GM21786 (cell line): ENCODE measurements around the gene ZSCAN20.
A peak's percentile ranks its signal among the peaks of the same experiment; 100 is the strongest.

Experiments
- ATAC-seq: cut with Tn5 transposase; IDR thresholded peaks from one replicate; pipeline ENCODE4 v1.9.1; 2021; ENCODE audit not compliant: unreplicated experiment

ZSCAN20 gene

GRCh38 chr1:33472269-33472980, at the start of gene ZSCAN20:
Gene ZSCAN20, plus strand, starts transcription at chr1:33472645. Its CDS starts 6,644 bp downstream, at chr1:33479289.
- peak; percentile 90 for ATAC-seq

DNA sequence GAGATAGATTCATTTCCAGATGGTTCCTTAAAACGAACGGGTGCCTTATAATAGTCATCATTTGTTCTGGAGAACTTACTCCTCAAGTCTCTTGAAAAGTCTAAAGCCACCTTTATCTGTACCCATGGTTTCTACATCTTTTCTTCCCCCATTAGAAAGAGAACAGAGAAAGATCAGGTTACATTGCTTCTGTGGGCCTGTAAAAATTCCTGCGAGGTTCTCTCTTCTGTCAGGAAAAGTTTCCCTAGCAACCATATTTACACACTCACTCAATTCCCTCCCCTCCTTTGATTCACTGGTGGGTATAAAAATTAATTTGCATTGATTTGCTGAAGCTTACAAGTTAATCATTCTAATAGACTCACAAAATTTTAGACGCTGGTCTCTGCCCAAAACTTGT, 48.2 kb upstream of the ZSCAN20 start:
- ATAC-seq, result no peak

DNA sequence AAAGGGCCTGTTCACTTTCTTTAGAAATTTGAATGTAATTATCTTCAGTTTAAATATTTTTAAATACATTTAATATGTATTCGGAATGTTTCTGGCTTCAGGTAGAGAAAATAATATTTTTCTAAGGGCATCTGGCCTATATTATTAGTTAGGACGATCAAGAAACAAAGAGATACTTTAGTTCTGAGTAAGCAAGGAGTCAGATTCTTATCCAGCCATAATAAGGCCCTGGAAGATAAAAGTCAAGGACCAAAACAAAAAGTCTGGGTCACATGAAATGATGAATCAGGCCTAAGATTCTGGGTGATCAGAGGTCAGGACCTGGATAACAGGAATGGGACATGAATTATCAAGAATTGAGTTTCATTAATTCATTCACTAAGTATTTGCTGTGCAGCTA, 47.8 kb upstream of the ZSCAN20 start:
- ATAC-seq, result no peak

GRCh38 chr1:33425900-33426299, 46.5 kb upstream of the ZSCAN20 start:
- ATAC-seq, result no peak

DNA sequence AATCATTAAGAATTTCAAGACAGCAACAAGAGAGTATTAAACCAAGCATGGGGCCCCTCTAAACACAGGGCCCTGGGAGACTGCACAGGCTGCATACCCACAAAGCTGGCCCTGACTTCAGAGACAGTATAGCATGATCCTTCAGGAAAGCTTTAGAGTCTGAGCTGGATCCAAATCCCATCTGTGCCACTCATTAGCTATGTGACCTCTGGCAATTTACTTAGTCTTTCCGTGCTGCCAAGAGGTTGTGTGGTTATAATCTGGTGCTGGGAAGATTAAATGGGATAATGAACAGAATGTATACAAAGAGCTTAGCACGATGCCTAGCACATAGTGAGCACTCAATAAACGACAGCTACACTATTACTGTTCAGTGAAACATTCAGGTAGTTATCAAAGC, 45.5 kb upstream of the ZSCAN20 start:
- ATAC-seq, result no peak

- ATAC-seq, result no peak
These were observed 43.8 kb upstream of the ZSCAN20 start for GRCh38 chr1:33428661-33429060.

GRCh38 chr1:33429332-33429731, 43.1 kb upstream of the ZSCAN20 start:
- no peak for ATAC-seq

DNA sequence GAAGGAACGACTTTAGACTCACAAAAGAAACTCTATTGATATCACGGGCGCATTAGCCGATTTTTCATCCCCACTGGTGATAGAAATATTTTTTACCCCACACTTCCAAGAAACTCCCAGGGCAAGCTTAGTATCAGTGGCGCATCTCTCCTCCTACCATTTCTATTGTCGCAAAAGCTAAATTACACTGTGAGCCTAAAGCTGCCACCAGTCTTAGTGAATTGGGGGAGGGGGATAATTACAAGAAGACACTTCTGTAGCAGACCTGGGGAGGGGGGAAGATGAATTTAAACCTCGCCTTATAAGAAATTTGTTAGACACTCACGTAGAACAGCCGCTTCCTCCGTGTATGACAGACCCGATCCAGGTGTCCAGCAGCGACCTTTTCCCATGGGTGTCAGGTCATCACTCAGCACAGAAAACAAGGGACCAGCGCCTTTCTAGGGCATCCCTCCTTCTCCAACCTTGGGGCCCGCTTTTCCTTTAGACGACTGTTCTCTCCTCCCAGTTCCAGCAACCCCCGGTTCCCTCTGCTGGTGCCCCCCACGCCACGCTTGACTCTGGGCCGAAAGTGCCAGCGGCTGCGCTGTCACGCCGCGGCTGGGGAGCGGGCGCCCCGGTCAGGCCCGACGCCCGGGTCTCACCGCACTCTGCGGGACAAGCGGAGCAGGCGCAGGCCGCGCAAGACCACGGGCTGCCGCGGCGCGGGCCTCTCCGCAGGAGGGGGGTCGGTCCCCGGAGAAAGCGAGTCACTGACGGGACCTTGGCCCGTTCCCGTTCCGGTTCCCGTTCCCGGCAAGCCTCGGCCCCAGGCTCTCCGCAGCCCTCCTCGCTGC, 42.4 kb upstream of the ZSCAN20 start:
- no peak for ATAC-seq

DNA sequence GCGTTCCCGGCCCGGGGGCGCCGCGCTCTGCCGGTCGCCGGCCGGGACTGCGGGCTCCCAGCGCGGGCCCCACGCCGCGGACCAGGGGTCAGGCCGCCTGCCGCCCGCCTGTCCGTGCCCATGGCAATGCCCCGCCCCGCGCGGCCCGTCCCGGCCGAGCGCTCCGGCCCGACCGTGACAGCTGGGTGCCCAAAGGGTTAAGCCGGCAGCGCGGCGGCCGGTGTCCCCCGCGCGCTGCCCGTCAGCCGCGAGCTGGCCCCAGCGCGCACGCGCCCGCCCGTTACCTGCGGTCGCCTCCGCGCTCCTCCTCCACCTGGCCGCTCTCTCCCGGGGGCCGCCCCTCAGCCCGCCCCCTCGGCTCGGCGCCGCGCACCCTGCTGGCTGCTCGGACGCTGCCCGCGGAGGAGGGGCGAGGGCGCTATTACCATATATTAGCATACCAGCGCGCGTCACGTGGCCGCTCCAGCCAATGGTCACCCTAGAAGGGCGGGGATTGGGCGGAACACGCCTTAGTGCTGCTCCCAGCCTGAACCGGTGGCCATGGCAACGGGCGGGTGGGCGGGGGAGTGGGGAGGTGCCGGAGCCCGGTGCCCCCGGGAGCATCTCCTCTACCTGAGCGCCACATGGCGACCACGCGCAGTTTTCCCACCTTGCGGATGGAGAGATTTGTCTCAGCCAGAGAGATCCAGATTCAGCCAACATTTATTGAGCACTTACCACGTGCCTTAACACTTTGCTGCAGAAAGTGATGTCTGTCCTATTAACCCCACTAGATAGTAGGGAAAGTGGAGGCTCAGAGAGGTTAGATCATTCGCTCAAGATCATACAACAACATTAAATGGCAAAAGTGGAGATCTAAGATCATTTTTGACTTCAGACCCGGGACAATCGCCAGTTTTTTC, 41.5 kb upstream of the ZSCAN20 start, which contains the start of gene PHC2:
PHC2 (minus strand) TSS at position 404 of the 902 bp plus-strand sequence. CDS start 55,556 bp downstream, outside the sequence.
- peak; percentile 90 for ATAC-seq

DNA sequence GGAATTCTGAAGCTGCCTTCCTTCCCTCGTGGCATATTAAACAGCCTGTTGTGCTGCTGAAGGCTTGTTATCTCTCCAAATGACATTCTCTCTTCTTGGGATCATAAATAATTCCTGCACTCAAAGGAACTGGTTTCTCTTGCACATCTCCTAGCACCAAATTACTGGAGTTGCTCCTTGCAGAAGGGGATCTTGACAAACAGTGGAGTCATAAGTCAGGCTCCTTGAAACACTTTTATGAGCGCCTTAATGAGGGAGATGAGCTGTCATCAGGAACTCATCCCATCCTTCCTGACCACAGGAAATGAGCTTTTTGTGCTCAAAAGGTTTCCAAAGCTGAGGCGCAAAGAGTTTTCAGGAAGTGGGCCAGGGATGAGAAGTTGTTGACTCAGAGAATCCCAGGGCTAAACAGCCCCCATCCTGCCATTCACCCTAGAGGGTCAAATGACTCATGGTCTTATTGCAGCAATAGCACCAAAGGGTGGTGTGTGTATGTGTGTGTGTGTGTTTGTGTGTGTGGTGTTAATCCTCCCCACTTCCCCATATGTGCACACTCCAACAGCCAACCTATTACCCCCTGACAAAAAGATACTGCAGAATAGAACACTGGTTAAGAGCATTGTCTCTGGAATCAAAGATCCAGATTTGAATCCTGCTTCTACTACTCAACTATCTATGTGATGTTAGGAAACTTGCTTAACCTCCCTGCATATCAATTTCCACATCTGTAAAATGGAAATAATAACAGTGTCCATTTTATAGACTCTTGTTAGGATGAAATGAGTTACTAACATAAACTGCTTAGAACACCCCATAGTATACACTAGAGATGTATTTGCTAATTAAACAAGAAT, 38.7 kb upstream of the ZSCAN20 start:
- no peak for ATAC-seq

GRCh38 chr1:33434363-33434750, 38.1 kb upstream of the ZSCAN20 start:
- ATAC-seq, result no peak

GRCh38 chr1:33435096-33435820, 37.2 kb upstream of the ZSCAN20 start:
- ATAC-seq, result no peak

DNA sequence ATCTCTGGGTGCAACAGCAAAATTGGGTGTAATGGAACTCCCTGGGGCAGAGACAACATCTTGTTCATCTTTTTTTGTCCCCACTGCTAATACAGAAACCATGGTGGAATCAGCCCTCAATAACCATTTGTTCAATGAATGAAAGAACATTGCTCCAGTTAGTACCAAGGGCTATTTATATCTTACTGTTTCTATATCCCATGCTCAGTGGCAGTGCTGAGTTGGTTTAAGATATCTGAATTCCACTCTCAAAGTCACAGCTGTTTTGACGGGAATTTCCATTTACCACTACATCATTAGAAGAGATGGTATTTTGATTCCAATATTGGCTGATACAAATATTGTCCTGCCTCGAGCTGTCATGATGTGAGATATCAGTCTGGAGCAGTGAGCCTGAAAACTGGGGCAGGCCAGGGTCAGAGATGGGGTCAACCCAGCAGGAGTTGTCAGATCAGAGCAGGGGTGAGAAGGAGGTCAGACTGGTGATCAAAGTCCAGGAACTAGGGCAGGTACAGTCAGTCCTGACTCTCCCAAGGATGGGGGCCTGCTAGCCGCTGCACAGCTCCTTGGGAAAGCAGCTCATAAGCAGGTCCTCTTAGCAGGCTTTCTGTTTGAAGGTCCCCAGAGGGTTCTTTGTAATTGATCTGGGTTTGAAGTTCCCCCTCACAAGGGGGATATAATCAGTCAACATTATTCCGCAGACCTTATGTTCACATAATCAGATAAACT, 35.7 kb upstream of the ZSCAN20 start:
- ATAC-seq, result no peak

DNA sequence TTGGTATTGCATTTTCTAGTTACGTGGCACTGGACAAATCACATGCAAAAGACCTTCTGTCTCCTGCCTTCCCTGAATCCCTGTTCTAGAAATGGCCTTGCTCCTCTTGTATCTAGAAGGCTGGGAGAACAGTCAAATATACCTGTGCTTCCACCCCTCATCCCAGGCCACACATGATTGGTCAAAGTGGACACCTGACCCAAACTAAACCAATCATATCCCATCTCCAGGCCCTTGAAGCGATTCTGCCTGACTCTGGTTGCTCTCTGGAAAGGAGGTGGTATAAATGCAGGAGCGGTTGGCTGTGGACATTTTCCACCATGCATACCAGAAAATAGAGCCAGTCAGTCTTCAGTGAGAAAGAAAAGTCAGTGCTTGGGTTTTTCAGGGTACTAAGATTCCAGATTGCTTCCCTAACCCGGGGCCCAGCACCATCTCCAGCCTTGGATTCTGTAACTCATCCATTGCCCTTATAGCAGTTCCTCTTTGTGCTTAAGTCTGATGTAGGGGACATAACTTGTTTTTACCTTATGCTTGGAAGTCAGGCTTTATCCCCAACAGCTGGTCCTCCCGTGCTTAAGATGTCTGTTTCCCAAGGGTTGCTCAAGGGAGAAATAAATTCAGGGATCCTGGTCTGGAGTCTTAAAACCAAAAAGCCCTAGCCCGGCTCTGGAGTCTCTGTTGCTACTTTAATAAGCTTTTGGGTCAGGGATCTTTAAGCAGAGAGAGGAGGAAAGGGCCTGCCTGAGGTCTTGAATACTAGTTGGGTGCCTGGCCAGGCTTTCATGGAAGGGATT, 33.9 kb upstream of the ZSCAN20 start:
- no peak for ATAC-seq

GRCh38 chr1:33439662-33440061, 32.8 kb upstream of the ZSCAN20 start:
- ATAC-seq, result no peak

GRCh38 chr1:33441088-33441745, 31.2 kb upstream of the ZSCAN20 start:
- ATAC-seq, result no peak

DNA sequence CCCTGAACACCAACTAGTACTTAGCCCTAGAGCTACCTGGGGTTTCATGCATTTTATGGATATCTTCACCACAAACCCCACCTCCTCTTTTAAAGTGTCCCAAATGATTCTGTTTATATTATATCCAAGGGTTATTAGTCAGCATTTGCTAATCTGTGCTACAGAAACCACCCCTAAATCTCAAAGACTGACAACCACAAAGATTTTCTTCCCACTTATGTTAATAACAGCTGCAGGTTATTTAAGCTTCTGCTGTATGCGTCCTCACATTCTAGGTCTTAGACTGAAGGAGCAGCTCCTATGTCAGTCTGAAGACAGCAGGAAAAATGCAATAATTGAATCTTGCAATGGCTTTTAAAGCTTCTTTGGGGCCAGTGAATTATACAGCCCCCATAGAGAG, 30.3 kb upstream of the ZSCAN20 start:
- no peak for ATAC-seq
